Testis (tissue), 2 donors: ENCODE data around the gene CT47C1.

Experiments used
- CTCF ChIP-seq, 3 experiments: fragments of 450-650 bp in 2 of 3; fragments of 200-600 bp in 1 of 3; sonication (generic) in 1 of 3; IDR thresholded peaks; one replicate each; pipeline ENCODE4 v1.5.1; 2016 to 2019; ENCODE audit warnings: antibody characterized with exemption in 3 of 3, mild to moderate bottlenecking in 2 of 3, moderate library complexity in 1 of 3
- POLR2A ChIP-seq: fragments of 450-650 bp; IDR thresholded peaks from one replicate; pipeline ENCODE4 v1.6.1; 2017; ENCODE audit warnings: antibody characterized with exemption, mild to moderate bottlenecking, moderate library complexity

DNA sequence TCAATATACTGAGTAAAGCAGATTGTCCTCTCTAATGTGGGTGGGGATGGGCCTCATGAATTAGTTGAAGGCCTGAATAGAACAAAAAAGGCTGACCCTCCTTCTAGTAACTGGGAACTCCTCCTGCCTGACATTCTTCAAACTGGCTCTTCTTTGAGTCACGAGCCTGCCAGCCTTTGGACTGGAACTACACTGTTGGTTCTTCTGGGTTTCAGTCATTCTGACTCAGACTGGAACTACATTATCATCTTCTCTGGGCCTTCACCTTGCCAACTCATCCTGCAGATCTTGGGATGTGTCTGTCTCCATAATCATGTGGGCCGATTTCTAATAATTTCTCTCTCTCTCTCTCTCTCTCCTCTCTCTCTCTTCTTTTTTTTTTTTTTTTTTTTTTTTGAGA, 26.9 kb upstream of the CT47C1 start:
- TF ChIP-seq POLR2A (no peak), CTCF (IDR thresholded peaks at IDR 0.05) (no peak)
